ENCODE data around the gene DBT.

Gene DBT

GRCh38 chr1:100162881-100163280 lies 86.8 kb downstream of the DBT start:
- POLR2A ChIA-PET, result no interaction called here
- TF ChIP-seq NFRKB (IDR thresholded peaks at IDR 0.05), result no peak
- no peak for TF ChIP-seq BHLHE40 (IDR thresholded peaks at IDR 0.05; ENCODE audit: borderline replicate concordance)
- no peak for TF ChIP-seq ELF4 (IDR thresholded peaks at IDR 0.05)
- TF ChIP-seq SP1 (IDR thresholded peaks at IDR 0.05), result no peak
- no peak for TF ChIP-seq HDGF (IDR thresholded peaks at IDR 0.05; ENCODE audit: borderline replicate concordance)
- no peak for TF ChIP-seq L3MBTL2 (conservative IDR thresholded peaks at IDR 0.05)
- no peak for TF ChIP-seq FOXK2 (IDR thresholded peaks at IDR 0.05)
- TF ChIP-seq FOXA1 (IDR thresholded peaks at IDR 0.05), result no peak
- no peak for TF ChIP-seq ZNF384 (IDR thresholded peaks at IDR 0.05)
- TF ChIP-seq LEF1 (IDR thresholded peaks at IDR 0.05; ENCODE audit: borderline replicate concordance), result no peak
- TF ChIP-seq FOXM1 (IDR thresholded peaks at IDR 0.05; ENCODE audit: borderline replicate concordance), result no peak
- no peak for TF ChIP-seq SUZ12 (IDR thresholded peaks at IDR 0.05)
- no peak for TF ChIP-seq TARDBP (IDR thresholded peaks at IDR 0.05)
- TF ChIP-seq PKNOX1 (IDR thresholded peaks at IDR 0.05), result no peak
- TF ChIP-seq ARNT (IDR thresholded peaks at IDR 0.05), result no peak
- no peak for TF ChIP-seq CTBP1 (IDR thresholded peaks at IDR 0.05; ENCODE audit: borderline replicate concordance)
- no peak for DNase-seq (ENCODE audit: extremely low spot score)
- CTCF ChIA-PET, result no interaction called here

- ChIA-PET POLR2A (no interaction called here), CTCF (no interaction called here)
- TF ChIP-seq PKNOX1 (IDR thresholded peaks at IDR 0.05) (no peak), SP1 (IDR thresholded peaks at IDR 0.05) (no peak), ZNF384 (IDR thresholded peaks at IDR 0.05) (no peak), TARDBP (IDR thresholded peaks at IDR 0.05) (no peak), ARNT (IDR thresholded peaks at IDR 0.05) (no peak), ELF4 (IDR thresholded peaks at IDR 0.05) (no peak), FOXA1 (IDR thresholded peaks at IDR 0.05) (no peak)
- no peak for DNase-seq (ENCODE audit: extremely low spot score)
These were observed 97.4 kb downstream of the DBT start for GRCh38 chr1:100152271-100152670.

- no peak for DNase-seq (ENCODE audit: extremely low spot score)
- no peak for TF ChIP-seq FOXA1 (IDR thresholded peaks at IDR 0.05)
- TF ChIP-seq FOXM1 (IDR thresholded peaks at IDR 0.05; ENCODE audit: borderline replicate concordance), result no peak
- TF ChIP-seq SUZ12 (IDR thresholded peaks at IDR 0.05), result no peak
- TF ChIP-seq TARDBP (IDR thresholded peaks at IDR 0.05), result no peak
- no peak for TF ChIP-seq LEF1 (IDR thresholded peaks at IDR 0.05; ENCODE audit: borderline replicate concordance)
- no peak for TF ChIP-seq PKNOX1 (IDR thresholded peaks at IDR 0.05)
- no peak for TF ChIP-seq ZNF384 (IDR thresholded peaks at IDR 0.05)
- ChIA-PET CTCF (no interaction called here), POLR2A (interaction anchor here (0.9 kb wide), 1 partner anchor 18 kb away, joined by 3 read pairs; no protein-coding TSS in a partner anchor)
These were observed 98.0 kb downstream of the DBT start for GRCh38 chr1:100151679-100152078.

- CTCF ChIA-PET, result no interaction called here
These were observed 101.8 kb downstream of the DBT start for GRCh38 chr1:100147875-100148274.

GRCh38 chr1:100146958-100147357 lies 102.7 kb downstream of the DBT start:
- ChIA-PET CTCF (no interaction called here), POLR2A (interaction anchor here (1.8 kb wide), 1 partner anchor 13 kb away, joined by 5 read pairs; the partner anchor contains the start of gene TRMT13)
- DNase-seq (ENCODE audit: extremely low spot score), result no peak
- TF ChIP-seq L3MBTL2 (conservative IDR thresholded peaks at IDR 0.05), result no peak
- TF ChIP-seq ZNF384 (IDR thresholded peaks at IDR 0.05), result no peak
- TF ChIP-seq PKNOX1 (IDR thresholded peaks at IDR 0.05), result no peak
- TF ChIP-seq TARDBP (IDR thresholded peaks at IDR 0.05), result no peak
- TF ChIP-seq ELF4 (IDR thresholded peaks at IDR 0.05), result no peak
- no peak for TF ChIP-seq FOXA1 (IDR thresholded peaks at IDR 0.05)
- no peak for TF ChIP-seq SUZ12 (IDR thresholded peaks at IDR 0.05)
- no peak for TF ChIP-seq CTBP1 (IDR thresholded peaks at IDR 0.05; ENCODE audit: borderline replicate concordance)
- TF ChIP-seq BHLHE40 (IDR thresholded peaks at IDR 0.05; ENCODE audit: borderline replicate concordance), result no peak
- TF ChIP-seq LEF1 (IDR thresholded peaks at IDR 0.05; ENCODE audit: borderline replicate concordance), result no peak
- no peak for TF ChIP-seq FOXM1 (IDR thresholded peaks at IDR 0.05; ENCODE audit: borderline replicate concordance)
- TF ChIP-seq HDGF (IDR thresholded peaks at IDR 0.05; ENCODE audit: borderline replicate concordance), result no peak

More at GRCh38 chr1:100147875-100148274, 101.8 kb downstream of the DBT start:
- DNase-seq (ENCODE audit: extremely low spot score), result no peak
- TF ChIP-seq HDGF (IDR thresholded peaks at IDR 0.05; ENCODE audit: borderline replicate concordance) (no peak), PKNOX1 (IDR thresholded peaks at IDR 0.05) (no peak), TARDBP (IDR thresholded peaks at IDR 0.05) (no peak), SP1 (IDR thresholded peaks at IDR 0.05) (no peak), ARNT (IDR thresholded peaks at IDR 0.05) (no peak), SUZ12 (IDR thresholded peaks at IDR 0.05) (no peak), L3MBTL2 (conservative IDR thresholded peaks at IDR 0.05) (no peak), LEF1 (IDR thresholded peaks at IDR 0.05; ENCODE audit: borderline replicate concordance) (no peak), NFRKB (IDR thresholded peaks at IDR 0.05) (no peak), ZNF384 (IDR thresholded peaks at IDR 0.05) (no peak), BHLHE40 (IDR thresholded peaks at IDR 0.05; ENCODE audit: borderline replicate concordance) (no peak), ELF4 (IDR thresholded peaks at IDR 0.05) (no peak), FOXM1 (IDR thresholded peaks at IDR 0.05; ENCODE audit: borderline replicate concordance) (no peak), FOXK2 (IDR thresholded peaks at IDR 0.05) (no peak), CTBP1 (IDR thresholded peaks at IDR 0.05; ENCODE audit: borderline replicate concordance) (no peak), FOXA1 (IDR thresholded peaks at IDR 0.05) (no peak)
- POLR2A ChIA-PET, result no interaction called here

Data from HEK293T (cell line).